Mucosa of gallbladder (tissue), 1 donor: Measurements from ENCODE around the gene AEBP1. TPM values are rescaled to one million over a fixed set of nuclear protein-coding genes. Genes with fewer than 3 reads are reported as not detected.

Experiments used
- DNase-seq: peaks from one replicate; pipeline ENCODE4 v3.0.0-alpha.2; 2020; ENCODE audit warnings: low spot score
- total RNA-seq: library from RNA; stranded (reverse); gene quantifications from one replicate; pipeline ENCODE4 v1.2.1, GENCODE V29; 2021
- donor health status: DM: no; HTN: no; CAD: no.

AEBP1 gene
- total RNA-seq, 1 donor from 2014 or later: 107 TPM

DNA sequence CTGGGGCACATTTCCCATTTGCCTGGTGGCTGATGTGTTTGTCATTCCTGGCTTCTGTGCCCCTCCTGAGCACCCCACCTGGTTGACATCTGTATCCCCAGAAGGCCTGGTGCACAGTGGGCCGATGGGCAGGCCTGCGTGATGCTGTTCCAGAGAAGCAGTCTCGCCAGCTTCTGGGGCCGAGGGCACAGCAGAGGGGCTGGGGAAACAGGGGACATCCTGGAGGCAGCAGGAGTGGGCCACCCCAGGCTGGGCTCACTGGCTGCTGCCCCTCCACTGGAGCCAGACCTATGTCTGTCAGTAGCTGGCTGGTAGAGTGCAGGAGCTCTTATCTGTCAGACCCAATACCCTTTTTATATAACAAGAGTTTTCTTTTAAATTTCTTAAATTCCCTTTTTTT is 37.9 kb downstream of the AEBP1 start:
- no peak for DNase-seq

DNA sequence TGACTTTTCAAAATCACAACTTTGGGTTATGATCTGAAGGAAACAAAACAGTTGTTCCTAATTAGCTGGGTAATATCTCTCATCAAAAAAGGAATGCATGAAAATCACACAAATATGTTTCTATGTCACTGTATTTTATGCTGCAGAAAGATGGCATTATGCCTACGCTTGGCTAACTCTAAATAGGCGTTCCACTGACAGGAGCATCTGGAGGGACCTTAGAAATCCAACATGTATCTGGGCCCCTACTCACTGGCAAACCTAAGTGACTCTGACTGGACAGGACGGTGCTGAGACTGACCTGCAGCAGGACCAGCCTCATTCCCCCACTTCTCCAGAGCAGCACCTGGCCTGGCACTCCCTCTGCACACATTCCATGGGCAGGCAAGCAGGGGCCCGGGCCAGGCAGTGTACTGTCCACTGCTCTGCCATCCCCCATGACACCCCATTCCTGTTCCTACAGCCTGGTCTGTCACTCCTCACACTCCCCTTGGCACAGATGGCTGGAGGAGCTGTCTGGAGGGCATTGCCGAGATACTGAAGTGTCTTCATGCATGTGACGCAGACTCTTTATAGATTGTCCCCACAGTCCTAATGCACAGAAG is 39.6 kb downstream of the AEBP1 start:
- no peak for DNase-seq

DNA sequence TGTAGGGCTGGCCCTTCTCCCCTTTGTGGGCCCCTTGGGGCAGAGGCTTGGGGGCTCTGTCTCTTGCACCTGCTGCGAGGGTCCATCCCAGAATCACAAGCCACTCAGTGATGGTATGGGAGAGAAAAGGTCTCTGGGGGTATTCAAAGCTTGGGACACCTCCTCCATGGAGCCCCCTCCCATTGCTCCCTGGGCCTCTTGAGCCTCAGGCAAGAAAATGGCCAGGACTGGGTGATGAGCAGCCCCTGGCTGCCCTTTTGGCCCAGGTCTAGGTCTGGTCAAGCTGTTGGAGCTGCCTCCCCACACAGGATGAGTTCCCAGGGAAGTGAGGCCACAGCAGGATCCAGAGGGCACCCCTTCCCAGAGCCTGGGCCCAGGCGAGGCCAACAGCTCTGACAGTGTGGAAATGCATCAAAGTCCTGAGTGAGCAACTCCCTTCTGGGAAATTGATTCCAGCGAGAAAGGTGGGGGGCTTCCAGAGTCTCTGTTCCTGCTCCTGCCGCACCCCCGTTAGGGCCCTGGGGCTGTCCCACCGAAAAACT is 40.4 kb downstream of the AEBP1 start:
- DNase-seq: no peak

GRCh38 chr7:44144968-44145478 is 40.9 kb downstream of the AEBP1 start:
- no peak for DNase-seq

- DNase-seq: no peak
Observed at GRCh38 chr7:44145479-44145968, 41.4 kb downstream of the AEBP1 start.

DNA sequence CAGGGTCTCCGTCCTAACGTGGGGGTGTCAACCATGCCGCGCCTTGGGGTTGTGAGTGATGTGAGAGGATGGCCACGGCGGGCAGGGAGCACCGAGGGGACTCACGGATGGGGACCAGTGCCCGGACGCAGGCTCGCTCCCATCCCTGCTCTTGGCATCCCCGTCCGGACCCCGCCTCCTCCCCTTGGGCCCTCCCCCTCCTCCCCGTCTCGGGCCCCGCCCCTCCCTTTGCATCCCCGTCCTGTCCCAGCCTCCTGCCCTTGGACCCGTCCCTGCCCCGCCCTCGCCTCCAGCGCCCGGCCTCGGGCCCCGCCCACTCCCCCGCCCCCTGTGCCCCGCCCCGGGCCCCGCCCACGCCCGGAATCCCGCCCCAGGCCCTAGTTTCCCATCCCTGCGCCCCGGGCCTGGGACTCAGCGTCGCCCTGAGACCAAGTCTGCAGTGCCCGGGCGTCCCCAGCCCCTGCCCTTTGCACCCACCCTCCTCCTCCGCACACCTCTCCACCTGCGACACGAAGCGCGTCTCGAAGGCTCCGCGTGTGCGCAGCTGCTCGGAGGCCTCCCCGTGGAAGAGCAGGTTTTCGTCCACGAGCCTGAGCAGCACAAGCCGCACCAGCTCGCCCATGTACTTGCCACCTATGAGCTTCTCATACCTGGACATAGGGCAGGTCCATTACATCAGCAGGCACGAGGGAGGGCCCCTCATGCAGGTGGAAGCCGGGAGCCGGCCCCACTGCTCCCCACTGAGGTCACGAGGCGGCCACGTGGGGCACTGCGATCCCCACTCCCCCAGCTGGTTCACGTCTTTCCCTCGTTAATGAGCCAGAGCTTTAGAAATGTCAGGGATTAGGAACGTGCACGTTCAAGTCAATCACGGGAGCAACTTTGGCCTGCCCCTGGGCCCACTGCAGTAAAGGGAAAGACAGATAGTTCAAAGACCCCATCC is 42.1 kb downstream of the AEBP1 start:
- peak; percentile 79 for DNase-seq

- DNase-seq: no peak
Observed at GRCh38 chr7:44147026-44147991, 43.2 kb downstream of the AEBP1 start.

GRCh38 chr7:44148166-44148565 is 44.0 kb downstream of the AEBP1 start:
- DNase-seq: no peak

DNA sequence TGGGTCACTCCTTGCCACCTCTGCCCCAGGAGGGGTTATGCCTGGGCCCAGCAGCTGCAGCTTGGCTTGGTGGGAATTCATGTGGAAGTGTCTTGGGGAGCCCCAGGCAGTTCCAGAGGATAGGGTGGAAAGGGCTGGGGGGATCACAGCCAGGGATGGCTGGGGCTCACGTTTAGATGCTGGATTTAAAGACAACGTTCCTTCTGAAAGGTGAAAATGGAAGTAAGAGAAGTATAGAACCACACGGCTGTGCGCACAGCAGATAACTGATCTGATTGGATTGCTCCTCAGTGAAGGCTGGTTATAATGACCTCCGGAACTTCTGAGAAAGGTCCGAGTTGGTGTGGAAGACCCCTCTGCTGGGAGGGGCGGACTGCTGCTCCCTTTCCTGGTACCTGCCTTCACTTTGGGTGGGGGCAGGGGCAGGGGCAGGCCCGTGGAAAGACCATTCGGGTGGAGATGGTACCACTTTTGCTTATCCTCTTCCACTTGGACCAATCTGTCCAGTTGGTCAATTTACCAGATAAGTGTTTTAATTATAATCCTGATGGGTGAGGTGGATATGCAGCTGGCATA is 44.9 kb downstream of the AEBP1 start:
- no peak for DNase-seq

DNA sequence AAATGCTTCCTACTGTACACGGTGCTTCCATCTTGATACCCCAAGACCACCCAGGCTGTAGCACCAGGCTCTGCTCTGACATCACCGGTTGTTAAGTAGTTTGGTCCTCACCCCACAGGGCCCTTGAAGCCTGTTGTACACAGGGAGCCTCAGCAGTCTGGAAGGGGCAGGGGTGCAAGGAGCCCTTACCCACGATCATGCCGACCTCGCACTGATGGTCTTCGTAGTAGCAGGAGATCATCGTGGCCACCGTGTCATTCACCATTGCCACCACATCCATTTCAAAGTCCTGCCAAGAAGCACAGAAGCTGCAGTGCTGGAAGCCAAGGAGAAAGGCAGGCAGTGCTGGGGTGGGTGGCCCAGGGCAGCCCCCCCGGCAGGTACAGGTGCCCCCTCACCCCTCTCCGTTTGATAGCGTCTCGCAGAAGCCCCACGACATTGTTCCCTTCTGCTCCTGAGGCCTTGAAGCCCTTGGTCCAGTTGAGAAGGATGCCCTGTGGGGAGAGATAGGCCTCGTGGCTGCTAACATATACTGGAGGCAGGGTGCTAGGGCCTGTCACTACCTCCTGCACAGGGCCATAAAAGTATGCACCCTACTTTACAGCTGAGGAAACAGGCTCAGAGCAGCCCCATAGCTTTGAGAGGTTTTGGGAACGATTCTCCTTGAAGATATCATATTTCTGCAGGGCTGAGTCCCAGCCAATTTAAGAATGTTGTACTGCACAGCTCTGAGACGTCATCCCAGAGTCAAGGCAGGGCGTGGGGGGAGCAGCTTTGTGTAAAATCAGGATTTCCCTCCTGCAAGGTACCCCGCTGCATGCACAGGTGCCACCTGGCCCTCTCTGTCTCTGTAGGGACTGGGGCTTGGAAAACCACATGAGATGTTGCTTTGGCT is 45.7 kb downstream of the AEBP1 start:
- no peak for DNase-seq

GRCh38 chr7:44150466-44150832 is 46.3 kb downstream of the AEBP1 start:
- no peak for DNase-seq

- no peak for DNase-seq
Observed at GRCh38 chr7:44150966-44151941, 47.1 kb downstream of the AEBP1 start.

GRCh38 chr7:44151956-44152355 is 47.8 kb downstream of the AEBP1 start:
- DNase-seq: no peak

DNA sequence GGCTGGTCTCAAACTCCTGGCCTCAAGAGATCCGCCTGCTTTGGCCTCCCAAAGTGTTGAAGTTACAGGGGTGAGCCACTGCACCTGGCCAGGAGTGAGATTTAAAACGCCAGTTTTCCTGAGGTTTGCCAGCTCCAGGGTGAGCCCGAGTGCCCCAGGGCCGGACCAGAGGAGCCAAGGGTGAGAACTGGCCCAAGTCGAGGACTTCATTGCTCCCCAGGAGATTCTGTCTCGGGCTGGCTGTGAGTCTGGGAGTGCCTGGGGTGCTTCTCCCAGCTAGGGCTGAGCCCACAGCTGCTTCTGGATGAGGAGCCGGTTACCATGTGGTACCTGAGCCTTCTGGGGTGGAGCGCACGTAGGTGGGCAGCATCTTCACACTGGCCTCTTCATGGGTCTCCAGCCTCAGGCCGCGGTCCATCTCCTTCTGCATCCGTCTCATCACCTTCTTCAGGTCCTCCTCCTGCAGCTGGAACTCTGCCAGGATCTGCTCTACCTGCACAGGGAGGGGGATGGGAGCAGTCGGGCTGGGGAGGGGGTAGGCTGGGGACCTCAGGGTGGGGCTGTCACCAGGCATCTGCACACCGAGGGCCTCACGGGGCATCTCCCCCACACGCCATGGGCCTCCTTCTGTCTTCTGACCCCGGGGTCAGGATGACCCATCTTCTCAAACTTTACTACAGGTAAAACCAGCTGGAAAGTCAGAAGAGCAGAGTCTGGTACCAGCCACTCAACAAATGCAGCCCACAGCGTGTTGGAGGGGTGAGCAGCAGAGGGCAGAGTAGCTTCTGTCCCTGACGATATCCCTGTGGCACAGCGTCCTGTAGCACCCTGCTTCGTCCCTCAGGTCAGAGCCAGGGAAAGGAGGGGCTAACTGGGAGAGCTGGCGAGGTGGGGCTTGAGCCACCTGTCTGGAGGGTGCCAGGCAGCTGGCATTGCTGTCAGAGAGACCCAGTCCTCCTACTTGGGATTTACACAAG is 49.1 kb downstream of the AEBP1 start:
- DNase-seq: no peak

- DNase-seq: no peak
Observed at GRCh38 chr7:44153948-44154335, 49.8 kb downstream of the AEBP1 start.

DNA sequence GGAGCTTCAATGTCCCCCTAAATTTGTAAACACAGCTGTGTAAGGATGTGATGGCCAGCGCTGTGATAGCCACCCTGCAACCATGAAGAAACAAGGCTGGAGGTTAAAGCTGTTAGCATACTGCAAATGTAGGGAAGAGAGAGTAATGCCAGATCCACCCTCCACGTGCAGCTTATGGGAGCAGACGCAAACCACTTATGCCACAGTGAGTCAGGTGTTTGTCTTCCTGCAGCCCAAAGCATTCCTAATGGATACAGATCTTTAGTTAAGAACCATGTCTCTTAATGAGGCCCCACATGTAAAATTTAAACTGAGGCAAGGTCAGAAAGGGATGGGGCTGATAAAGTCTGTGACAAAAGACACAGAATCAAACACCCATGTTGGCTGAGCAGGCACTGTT is 50.6 kb downstream of the AEBP1 start:
- no peak for DNase-seq
